Activated CD4-positive, CD25-positive, alpha-beta regulatory T cell treated with anti-CD3 and anti-CD28 coated beads, Interleukin-2, amount 50 U/mL, for 24 hours (primary cell): ENCODE data around the gene SFXN2.

Experiments
- ATAC-seq, 2 donors: fragments of 150-1000 bp; cut with Tn5 transposase; one replicate each; pipeline ENCODE4 v1.10.0; 2021; ENCODE audit warnings: mild to moderate bottlenecking in 1 of 2, moderate library complexity in 1 of 2

SFXN2 gene

GRCh38 chr10:102779680-102780526, 65.5 kb downstream of the SFXN2 start:
- ATAC-seq: no peak

- no peak for ATAC-seq
Measured at GRCh38 chr10:102780527-102780808, 66.0 kb downstream of the SFXN2 start.

- no peak for ATAC-seq
Measured at GRCh38 chr10:102781090-102781920, 66.9 kb downstream of the SFXN2 start.

- no peak for ATAC-seq
Measured at GRCh38 chr10:102781921-102782557, 67.6 kb downstream of the SFXN2 start.

GRCh38 chr10:102782673-102783551, 68.5 kb downstream of the SFXN2 start:
- no peak for ATAC-seq

- no peak for ATAC-seq
Measured at GRCh38 chr10:102783568-102783967, 69.1 kb downstream of the SFXN2 start.

- no peak for ATAC-seq
Measured at GRCh38 chr10:102785818-102786217, 71.4 kb downstream of the SFXN2 start.

GRCh38 chr10:102791754-102792395, 77.4 kb downstream of the SFXN2 start:
- no peak for ATAC-seq
